HEK293 (cell line): ENCODE data around the gene PLPP6.

Experiments used
- CTCF ChIA-PET: fragments of 350-600 bp; formaldehyde crosslinking; extraction: SDS; loops from one replicate; lab custom pipeline; 2021; ENCODE audit warnings: antibody characterized with exemption; lab: Yijun Ruan, JAX
- POLR2A ChIA-PET: fragments of 300-600 bp; formaldehyde crosslinking; extraction: SDS; loops from one replicate; lab custom pipeline; 2020; ENCODE audit warnings: antibody characterized with exemption, inconsistent platforms; lab: Yijun Ruan, JAX
- H3K27ac ChIP-seq: fragments of 200-500 bp; sonication (Bioruptor generic); 2 replicates; pipeline ENCODE4 v1.5.1; 2014; ENCODE audit warnings: low read depth, low read length, control low read depth, inconsistent platforms; ENCODE audit errors: extremely low read depth
- H3K36me3 ChIP-seq, 2 experiments: fragments of 200-500 bp in 1 of 2; sonication (Bioruptor generic) in 1 of 2; 1 replicate in 1 of 2; 2 replicates in 1 of 2; pipeline ENCODE4 v1.5.1; 2014 to 2017; ENCODE audit warnings: inconsistent platforms in 2 of 2, low read length in 2 of 2; ENCODE audit not compliant: control insufficient read depth in 2 of 2, insufficient read depth in 1 of 2
- H3K4me1 ChIP-seq: fragments of 200-500 bp; sonication (Bioruptor generic); 2 replicates; pipeline ENCODE4 v1.5.1; 2014; ENCODE audit warnings: mild to moderate bottlenecking, low read length, inconsistent platforms; ENCODE audit not compliant: control insufficient read depth, insufficient read depth
- H3K4me3 ChIP-seq: 2 replicates; pipeline ENCODE4 v1.5.1; 2011; ENCODE audit warnings: low read depth, mild to moderate bottlenecking, control low read depth, low read length, moderate library complexity
- H3K9me3 ChIP-seq: fragments of 200-500 bp; sonication (Bioruptor generic); 2 replicates; pipeline ENCODE4 v1.5.1; 2014; ENCODE audit warnings: low read depth, low read length, inconsistent platforms; ENCODE audit not compliant: control insufficient read depth, insufficient read depth
- KLF17 ChIP-seq: fragments of 450-650 bp; formaldehyde crosslinking; IDR thresholded peaks from 2 replicates; pipeline ENCODE4 v1.5.1; 2016; ENCODE audit warnings: missing biosample characterization, missing genetic modification characterization
- KLF9 ChIP-seq: fragments of 450-650 bp; formaldehyde crosslinking; IDR thresholded peaks from 2 replicates; pipeline ENCODE4 v1.5.1; 2016; ENCODE audit warnings: missing biosample characterization, missing genetic modification characterization, low read depth
- MZF1 ChIP-seq: fragments of 450-650 bp; formaldehyde crosslinking; IDR thresholded peaks from 2 replicates; pipeline ENCODE4 v1.5.1; 2017; ENCODE audit warnings: missing biosample characterization, missing genetic modification characterization, borderline replicate concordance
- OSR2 ChIP-seq: fragments of 450-650 bp; formaldehyde crosslinking; IDR thresholded peaks from 2 replicates; pipeline ENCODE4 v1.5.1; 2016; ENCODE audit warnings: missing biosample characterization, missing genetic modification characterization
- REST ChIP-seq: fragments of 450-650 bp; formaldehyde crosslinking; IDR thresholded peaks from 2 replicates; pipeline ENCODE4 v1.5.1; 2016; ENCODE audit warnings: missing biosample characterization, missing genetic modification characterization
- ZBTB1 ChIP-seq: fragments of 450-650 bp; formaldehyde crosslinking; IDR thresholded peaks from 2 replicates; pipeline ENCODE4 v1.5.1; 2016; ENCODE audit warnings: missing biosample characterization, missing genetic modification characterization
- ZBTB17 ChIP-seq: fragments of 450-650 bp; formaldehyde crosslinking; IDR thresholded peaks from 2 replicates; pipeline ENCODE4 v1.5.1; 2016; ENCODE audit warnings: missing biosample characterization, missing genetic modification characterization
- ZFP37 ChIP-seq: fragments of 450-650 bp; formaldehyde crosslinking; IDR thresholded peaks from 2 replicates; pipeline ENCODE4 v1.5.1; 2016; ENCODE audit warnings: missing biosample characterization, missing genetic modification characterization
- ZIC2 ChIP-seq: fragments of 450-650 bp; formaldehyde crosslinking; IDR thresholded peaks from 2 replicates; pipeline ENCODE4 v1.5.1; 2016; ENCODE audit warnings: missing biosample characterization, missing genetic modification characterization
- ZNF138 ChIP-seq: fragments of 450-650 bp; formaldehyde crosslinking; IDR thresholded peaks from 2 replicates; pipeline ENCODE4 v1.5.1; 2016; ENCODE audit warnings: missing biosample characterization, missing genetic modification characterization, borderline replicate concordance
- ZNF302 ChIP-seq: fragments of 450-650 bp; formaldehyde crosslinking; IDR thresholded peaks from 2 replicates; pipeline ENCODE4 v1.5.1; 2016; ENCODE audit warnings: missing biosample characterization, missing genetic modification characterization, low read depth
- ZNF362 ChIP-seq: fragments of 450-650 bp; formaldehyde crosslinking; IDR thresholded peaks from 2 replicates; pipeline ENCODE4 v1.5.1; 2016; ENCODE audit warnings: missing biosample characterization, missing genetic modification characterization
- ZNF416 ChIP-seq: fragments of 450-650 bp; formaldehyde crosslinking; IDR thresholded peaks from 2 replicates; pipeline ENCODE4 v1.5.1; 2016; ENCODE audit warnings: missing biosample characterization, missing genetic modification characterization
- ZNF426 ChIP-seq: fragments of 450-650 bp; formaldehyde crosslinking; IDR thresholded peaks from 2 replicates; pipeline ENCODE4 v1.5.1; 2017; ENCODE audit warnings: missing biosample characterization, missing genetic modification characterization, mild to moderate bottlenecking, inconsistent platforms, moderate library complexity
- ZNF514 ChIP-seq: fragments of 450-650 bp; formaldehyde crosslinking; IDR thresholded peaks from 2 replicates; pipeline ENCODE4 v1.5.1; 2016; ENCODE audit warnings: missing biosample characterization, missing genetic modification characterization
- ZNF544 ChIP-seq: fragments of 450-650 bp; formaldehyde crosslinking; IDR thresholded peaks from 2 replicates; pipeline ENCODE4 v1.5.0; 2017; ENCODE audit warnings: missing biosample characterization, missing genetic modification characterization
- ZNF549 ChIP-seq: fragments of 450-650 bp; IDR thresholded peaks from 2 replicates; pipeline ENCODE4 v1.5.1; 2018; ENCODE audit warnings: missing biosample characterization, missing genetic modification characterization, mild to moderate bottlenecking, inconsistent platforms, moderate library complexity
- ZNF558 ChIP-seq: fragments of 450-650 bp; formaldehyde crosslinking; IDR thresholded peaks from 2 replicates; pipeline ENCODE4 v1.5.1; 2016; ENCODE audit warnings: missing biosample characterization, missing genetic modification characterization
- ZNF560 ChIP-seq: fragments of 450-650 bp; formaldehyde crosslinking; IDR thresholded peaks from 2 replicates; pipeline ENCODE4 v1.5.1; 2017; ENCODE audit warnings: missing biosample characterization, missing genetic modification characterization, borderline replicate concordance
- ZNF701 ChIP-seq: fragments of 450-650 bp; formaldehyde crosslinking; IDR thresholded peaks from 2 replicates; pipeline ENCODE4 v1.5.1; 2016; ENCODE audit warnings: missing biosample characterization, missing genetic modification characterization
- ZNF777 ChIP-seq: fragments of 450-650 bp; formaldehyde crosslinking; IDR thresholded peaks from 2 replicates; pipeline ENCODE4 v1.5.1; 2017; ENCODE audit warnings: missing biosample characterization, missing genetic modification characterization, borderline replicate concordance
- ZSCAN23 ChIP-seq: fragments of 450-650 bp; formaldehyde crosslinking; IDR thresholded peaks from 2 replicates; pipeline ENCODE4 v1.5.1; 2016; ENCODE audit warnings: missing biosample characterization, missing genetic modification characterization
- TF ChIP-seq, protein P1 (sequence below): fragments of 450-650 bp; formaldehyde crosslinking; IDR thresholded peaks from 2 replicates; pipeline ENCODE4 v1.5.1; 2016; ENCODE audit warnings: missing biosample characterization, missing genetic modification characterization

The PLPP6 gene

GRCh38 chr9:4691795-4692194, 29.7 kb downstream of the PLPP6 start:
- Histone ChIP-seq H3K27ac (no peak overlapping the region), H3K4me1 (no peaks in the 10 kb centered on the region), H3K36me3 (peaks cover 5 to 22% of the 10 kb centered on the region in 2 experiments; a peak in 2 of 3 replicates), H3K9me3 (no peaks in the 10 kb centered on the region), H3K4me3 (no peak overlapping the region)
- POLR2A ChIA-PET, result interaction anchor here (0.7 kb wide), 1 partner anchor 113 kb away, joined by 4 read pairs; no protein-coding TSS in a partner anchor
- TF ChIP-seq ZSCAN23 (tag by site-specific recombination) (no peak), ZFP37 (tag by site-specific recombination) (no peak), ZNF777 (tag by site-specific recombination) (no peak), ZBTB17 (tag by site-specific recombination) (no peak), ZNF426 (no peak), MZF1 (tag by site-specific recombination) (no peak), ZNF544 (tag by site-specific recombination) (no peak), ZNF560 (tag by site-specific recombination) (no peak), ZIC2 (tag by site-specific recombination) (no peak), REST (tag by site-specific recombination) (no peak), ZNF362 (tag by site-specific recombination) (no peak), ZNF302 (no peak), ZNF558 (tag by site-specific recombination) (no peak), ZNF416 (tag by site-specific recombination) (no peak)
- CTCF ChIA-PET, result interaction anchor here (1.6 kb wide), 1 partner anchor 28 kb away, joined by 5 read pairs; no protein-coding TSS in a partner anchor

DNA sequence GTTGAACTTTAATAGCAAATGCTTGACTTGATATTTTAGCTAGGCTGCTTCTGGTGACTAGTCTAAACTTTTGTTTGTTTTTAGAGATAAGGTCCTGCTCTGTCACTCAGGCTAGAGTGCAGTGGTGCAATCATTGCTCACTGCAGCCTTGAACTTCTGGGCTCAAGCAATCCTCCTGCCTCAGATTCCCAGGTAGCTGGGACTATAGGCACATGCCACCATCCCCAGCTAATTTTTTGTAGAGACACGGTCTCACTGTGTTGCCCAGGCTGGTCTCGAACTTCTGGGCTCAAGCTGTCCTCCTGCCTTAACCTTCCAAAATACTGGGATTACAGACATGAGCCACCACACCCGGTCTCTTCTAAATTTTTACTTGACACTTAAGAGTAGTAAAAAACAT, 38.0 kb downstream of the PLPP6 start:
- ChIA-PET POLR2A (no interaction called here), CTCF (interaction anchor here (0.6 kb wide), 1 partner anchor 1132 kb away, joined by 3 read pairs; no protein-coding TSS in a partner anchor)
- Histone ChIP-seq H3K4me1 (no peaks in the 10 kb centered on the region), H3K36me3 (peaks cover 0 to 46% of the 10 kb centered on the region in 2 experiments; a peak in 2 of 3 replicates), H3K4me3 (no peak overlapping the region), H3K9me3 (no peaks in the 10 kb centered on the region), H3K27ac (no peak overlapping the region)
- TF ChIP-seq KLF9, result no peak
- no peak for TF ChIP-seq ZNF416 (tag by site-specific recombination)
- no peak for TF ChIP-seq OSR2
- TF ChIP-seq, protein P1, sequence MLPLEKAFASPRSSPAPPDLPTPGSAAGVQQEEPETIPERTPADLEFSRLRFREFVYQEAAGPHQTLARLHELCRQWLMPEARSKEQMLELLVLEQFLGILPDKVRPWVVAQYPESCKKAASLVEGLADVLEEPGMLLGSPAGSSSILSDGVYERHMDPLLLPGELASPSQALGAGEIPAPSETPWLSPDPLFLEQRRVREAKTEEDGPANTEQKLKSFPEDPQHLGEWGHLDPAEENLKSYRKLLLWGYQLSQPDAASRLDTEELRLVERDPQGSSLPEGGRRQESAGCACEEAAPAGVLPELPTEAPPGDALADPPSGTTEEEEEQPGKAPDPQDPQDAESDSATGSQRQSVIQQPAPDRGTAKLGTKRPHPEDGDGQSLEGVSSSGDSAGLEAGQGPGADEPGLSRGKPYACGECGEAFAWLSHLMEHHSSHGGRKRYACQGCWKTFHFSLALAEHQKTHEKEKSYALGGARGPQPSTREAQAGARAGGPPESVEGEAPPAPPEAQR, result no peak
- TF ChIP-seq ZNF514 (tag by site-specific recombination), result no peak
- no peak for TF ChIP-seq ZNF701 (tag by site-specific recombination)
- TF ChIP-seq ZBTB1, result no peak
- no peak for TF ChIP-seq ZNF549 (tag by site-specific recombination)
- no peak for TF ChIP-seq KLF17 (tag by site-specific recombination)
- no peak for TF ChIP-seq ZNF138 (tag by site-specific recombination)
